HG03064 (cell line): Measurements from ENCODE around the gene TULP4.

Experiments used
- ATAC-seq: cut with Tn5 transposase; IDR thresholded peaks from one replicate; pipeline ENCODE4 v1.9.1; 2021; ENCODE audit warnings: low read depth; ENCODE audit not compliant: unreplicated experiment

Gene TULP4

DNA sequence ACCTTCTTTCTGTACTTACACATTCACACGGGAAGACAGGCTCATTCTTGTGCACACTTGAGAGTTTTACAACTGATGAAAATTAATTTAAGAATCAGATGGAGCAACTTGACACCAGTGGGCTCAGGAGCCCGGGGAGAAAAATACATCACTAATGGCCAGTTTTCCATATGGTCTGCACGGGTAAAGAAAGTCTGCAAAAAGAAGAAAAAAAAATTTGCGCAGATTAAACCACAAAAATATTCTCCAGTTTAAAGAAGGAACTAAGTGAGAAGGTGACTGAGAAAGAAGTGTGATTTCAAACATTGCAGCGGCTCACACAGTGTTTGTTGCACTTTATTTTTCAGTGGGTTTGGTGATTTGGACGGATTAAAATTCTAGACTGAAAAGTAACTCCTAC, at the start of gene TULP4:
Gene TULP4 (plus strand): TSS at position 301 of the 400 bp plus-strand sequence. CDS start 1,552 bp downstream, outside the sequence.
- ATAC-seq = no peak

GRCh38 chr6:158262755-158263154, 49.5 kb upstream of the TULP4 start:
- ATAC-seq = no peak

DNA sequence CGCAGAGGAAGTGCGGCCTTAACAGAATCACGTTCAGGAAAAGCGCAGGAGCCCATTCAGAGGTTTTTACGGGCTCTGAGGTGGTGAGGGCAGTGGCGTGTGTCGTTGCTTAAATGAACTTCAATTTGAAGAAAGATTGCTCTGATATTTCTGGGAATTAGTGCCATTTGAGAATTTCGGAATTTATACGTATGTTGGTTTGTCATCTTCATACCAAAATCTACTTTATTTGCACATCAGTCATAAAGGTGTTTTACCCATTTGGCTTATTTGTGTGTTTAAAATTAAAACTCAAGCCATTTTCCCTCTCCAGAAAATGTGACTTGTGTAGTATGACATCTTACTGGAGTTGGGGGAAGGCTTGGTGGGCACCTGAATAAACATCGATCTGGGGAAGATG, 48.1 kb upstream of the TULP4 start:
- ATAC-seq = no peak

- ATAC-seq = no peak
These were observed 46.1 kb upstream of the TULP4 start for GRCh38 chr6:158266131-158266530.

DNA sequence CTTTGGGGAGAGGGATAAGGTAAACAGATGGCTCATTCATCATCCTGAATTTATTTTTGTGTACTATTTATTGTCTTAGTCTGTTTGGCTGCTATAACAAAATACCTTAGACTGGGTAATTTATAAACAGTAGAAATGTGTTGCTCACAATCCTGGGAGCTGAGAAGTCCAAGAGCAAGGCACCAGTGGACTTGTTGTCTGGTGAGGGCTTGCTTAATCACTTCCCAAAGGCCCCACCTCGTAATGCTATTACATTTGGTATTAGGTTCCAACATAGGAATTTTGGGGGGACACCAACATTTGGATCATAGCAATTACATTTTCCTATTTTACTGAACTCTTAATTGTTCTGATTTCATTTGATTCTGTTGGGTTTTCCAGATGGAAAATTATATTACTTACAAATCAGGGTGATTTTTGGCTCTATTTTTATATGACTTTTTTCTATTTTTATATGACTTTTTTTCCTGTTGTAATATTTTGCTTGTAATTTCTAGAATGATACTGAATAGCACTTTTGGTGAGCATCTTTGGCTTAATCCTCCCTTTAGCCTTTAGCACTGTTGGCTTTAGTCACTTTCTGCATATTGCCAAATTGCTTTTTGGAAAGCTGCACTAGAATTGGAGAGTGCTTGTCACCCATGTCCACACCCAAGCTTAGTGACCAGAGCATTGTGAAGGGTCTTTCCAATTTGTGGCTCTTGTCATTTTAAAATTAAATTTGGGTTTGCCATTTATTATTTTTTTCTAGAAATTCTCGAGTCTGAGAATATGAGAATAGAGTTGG, 43.7 kb upstream of the TULP4 start:
- ATAC-seq = no peak

- no peak for ATAC-seq
These were observed 42.6 kb upstream of the TULP4 start for GRCh38 chr6:158269657-158270056.

DNA sequence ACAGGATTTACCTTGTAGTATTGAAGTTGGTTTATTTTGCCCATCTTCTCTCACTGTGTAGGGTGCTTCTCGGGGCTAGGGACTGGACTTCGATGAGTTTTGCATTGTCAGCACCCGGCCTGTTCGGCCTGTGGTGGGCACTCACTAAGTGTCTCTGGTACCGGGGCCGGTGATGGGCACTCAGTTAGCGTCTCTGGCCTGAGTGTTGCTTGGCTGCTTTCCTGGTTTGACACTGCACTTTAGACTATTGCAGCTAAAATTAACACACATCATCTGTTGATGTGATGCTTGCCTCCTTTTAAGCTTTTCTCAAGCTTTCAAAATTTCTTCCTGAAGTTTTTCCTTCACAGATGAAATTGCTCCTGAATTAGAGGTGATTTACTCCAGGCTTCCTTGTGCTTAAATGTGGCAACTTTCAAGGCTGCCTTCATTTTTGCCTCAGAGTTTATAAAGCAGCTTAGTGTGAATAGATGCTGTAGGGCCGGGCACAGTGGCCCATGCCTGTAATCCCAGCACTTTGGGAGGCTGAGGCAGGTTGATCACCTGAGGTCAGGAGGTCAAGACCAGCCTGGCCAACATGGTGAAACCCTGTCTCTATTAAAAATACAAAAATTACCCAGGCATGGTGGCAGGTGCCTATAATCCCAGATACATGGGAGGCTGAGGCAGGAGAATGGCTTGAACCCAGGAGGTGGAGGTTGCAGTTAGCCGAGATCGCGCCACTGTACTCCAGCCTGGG, 41.7 kb upstream of the TULP4 start:
- peak; percentile 7 for ATAC-seq

DNA sequence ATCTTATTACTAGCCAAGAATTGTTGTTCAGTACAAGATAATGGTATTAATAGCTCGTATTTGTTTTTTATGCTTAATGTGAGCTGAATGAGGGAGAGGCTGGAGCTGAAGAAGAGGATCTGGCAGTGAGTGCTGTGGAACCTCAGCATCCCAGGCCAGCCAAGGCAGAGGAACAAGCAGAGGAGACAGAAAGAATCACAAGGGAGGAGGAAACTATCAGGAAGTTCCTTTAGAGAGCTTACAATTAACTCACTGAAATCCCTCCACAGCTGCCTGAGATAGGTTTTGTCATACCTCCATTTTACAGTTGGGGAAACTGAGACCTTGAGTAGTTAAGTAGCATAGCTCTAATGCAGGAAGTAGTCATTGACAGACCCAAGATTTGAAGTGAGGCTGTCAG, 39.9 kb upstream of the TULP4 start:
- ATAC-seq = no peak

DNA sequence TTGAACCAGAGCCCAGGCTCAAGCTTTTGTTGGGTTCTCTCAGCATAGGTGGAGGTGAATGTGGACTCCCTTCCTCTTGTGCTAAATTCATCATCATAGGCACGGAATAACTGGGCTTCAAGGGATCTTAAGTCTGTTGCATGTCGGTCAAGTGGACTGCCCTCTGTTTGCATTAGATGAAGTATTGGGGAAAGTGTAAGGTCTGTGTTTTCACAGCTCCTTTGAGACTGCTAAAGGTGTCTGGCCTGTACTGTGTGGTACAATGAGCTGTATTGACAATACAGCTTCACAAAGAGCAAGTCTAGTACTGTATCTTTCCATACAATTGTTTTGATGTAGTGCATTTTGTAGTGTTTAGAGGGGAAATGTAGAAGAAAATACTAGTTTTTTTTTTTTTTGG, 34.3 kb upstream of the TULP4 start:
- ATAC-seq = no peak

DNA sequence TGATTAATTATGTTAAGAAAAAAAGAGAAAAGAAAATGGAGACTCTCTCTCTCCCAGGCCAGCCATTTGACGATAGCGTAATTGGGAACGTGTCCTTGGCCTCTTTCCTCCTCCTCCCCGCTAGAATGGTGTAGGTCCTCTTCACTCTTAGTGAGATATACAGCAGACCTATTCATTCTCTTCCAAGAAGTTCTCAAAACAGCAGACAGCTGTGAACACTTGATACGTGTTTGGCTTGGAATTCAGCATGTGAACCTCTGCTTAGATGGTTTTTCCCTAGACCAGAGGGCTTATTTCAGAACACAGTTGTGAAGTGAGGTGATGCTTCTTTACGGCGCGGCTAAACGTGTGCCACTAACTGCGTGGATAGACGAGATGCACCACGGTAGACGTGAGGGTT, 32.6 kb upstream of the TULP4 start:
- no peak for ATAC-seq

DNA sequence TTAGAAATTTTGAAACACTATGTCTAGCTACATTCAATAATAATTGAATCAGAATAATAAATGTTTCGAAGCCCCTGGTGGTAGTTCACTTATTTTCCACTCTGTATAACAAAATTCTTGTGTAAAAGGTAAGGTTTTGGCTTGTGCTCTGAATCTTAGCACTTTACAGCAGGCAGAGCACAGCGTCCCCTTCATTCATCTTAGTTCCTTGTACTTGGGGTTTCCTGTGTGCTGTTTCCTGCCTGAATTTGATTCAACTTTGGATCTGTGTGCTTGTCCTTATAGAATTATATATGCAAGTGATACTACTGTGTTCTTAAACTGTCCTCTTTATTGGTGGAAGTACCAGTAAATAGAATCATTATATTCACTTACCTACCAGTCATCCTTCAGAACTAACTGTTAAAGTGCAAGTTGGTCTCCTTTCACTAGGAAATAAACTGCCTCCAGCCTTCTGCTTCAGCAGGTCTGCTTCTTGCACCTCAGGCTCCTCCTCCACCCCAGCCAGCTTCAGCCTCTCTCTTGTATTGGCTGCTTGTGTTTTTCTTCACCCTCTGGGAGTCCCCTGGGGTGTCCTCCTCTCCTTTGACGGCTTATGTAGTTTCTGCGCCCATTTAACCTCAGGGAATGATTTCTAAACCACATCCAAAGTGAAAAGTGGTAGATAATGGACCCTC, 28.8 kb upstream of the TULP4 start:
- peak; percentile 47 for ATAC-seq

DNA sequence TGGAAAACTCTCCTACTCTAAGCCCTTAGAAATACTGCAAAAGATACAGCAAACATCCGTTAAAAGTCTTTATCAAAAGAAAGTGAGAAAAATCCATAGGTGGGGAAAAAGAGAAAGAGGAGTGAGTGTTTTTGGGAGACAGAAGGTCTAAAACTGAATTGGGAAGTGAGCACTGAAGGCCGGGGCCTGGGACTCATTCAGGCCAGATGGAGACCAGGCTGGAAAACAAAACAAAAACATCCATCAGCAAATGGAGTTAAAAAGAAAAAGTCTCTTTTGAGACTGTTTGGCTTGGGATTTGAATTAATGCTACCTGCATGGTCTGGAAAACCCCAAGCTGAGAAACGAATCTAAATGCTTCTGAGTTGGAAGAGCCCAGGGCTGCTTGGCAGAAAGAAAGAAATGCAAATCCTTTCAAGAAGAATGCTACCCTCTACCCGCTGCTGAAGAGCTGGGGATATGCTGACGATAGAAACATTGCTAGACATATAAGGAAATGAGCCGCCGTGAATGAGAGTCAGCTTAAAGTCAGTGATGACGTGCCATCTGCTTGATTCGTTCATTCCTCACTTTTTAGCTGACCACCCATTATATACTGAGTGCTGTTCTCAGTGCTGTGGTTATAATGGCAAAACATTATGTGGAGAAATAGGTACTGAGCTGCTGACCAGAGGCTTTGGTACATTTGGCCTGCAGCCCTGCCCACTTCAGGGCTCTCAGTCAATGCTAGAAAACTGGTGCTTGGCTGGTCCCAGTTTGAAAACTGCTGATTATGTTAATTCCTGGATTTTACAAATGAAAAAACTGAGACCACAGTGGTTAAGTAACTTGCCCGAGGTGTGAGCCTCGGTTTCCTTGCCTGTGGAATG, 28.0 kb upstream of the TULP4 start:
- ATAC-seq = no peak

GRCh38 chr6:158284876-158285655, 27.2 kb upstream of the TULP4 start:
- no peak for ATAC-seq

- no peak for ATAC-seq
These were observed 26.6 kb upstream of the TULP4 start for GRCh38 chr6:158285656-158286021.

- ATAC-seq = no peak
These were observed 25.9 kb upstream of the TULP4 start for GRCh38 chr6:158286413-158286812.

- ATAC-seq = no peak
These were observed 25.2 kb upstream of the TULP4 start for GRCh38 chr6:158287047-158287446.

DNA sequence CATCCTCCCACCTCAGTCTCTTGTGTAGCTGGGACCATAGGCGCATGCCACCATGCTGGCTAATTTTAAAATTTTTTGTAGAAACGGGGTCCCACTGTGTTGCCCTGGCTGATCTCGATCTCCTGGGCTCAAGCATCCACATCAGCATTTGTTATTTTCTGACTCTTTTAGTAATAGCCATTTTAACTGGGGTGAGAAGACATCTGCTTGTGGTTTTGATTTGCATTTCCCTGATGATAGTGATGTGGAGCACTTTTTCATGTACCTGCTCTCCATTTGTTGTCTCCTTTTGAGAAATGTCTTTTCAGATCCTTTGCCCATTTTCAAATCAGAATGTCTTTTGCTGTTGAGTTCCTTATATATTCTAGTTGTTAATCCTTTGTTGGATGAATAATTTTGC, 22.2 kb upstream of the TULP4 start:
- ATAC-seq = peak; percentile 71

DNA sequence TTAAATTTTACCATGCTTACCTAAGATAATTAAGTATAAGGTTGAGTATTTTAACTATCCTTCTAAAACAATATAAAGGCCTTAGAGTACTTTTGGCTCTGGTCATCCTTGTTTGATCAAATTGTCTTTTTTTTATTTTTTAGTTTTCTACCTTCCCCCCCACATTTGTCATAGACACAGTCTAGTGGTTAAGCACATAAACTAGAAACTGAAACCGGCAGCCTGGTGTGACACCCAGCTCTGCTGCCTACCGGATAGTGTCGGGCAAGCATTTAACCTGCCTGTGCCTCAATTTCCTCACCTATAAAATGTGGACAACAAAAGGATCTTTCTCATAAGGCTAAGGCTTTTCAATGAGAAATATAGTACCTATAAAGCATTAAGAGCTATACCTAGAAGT, 21.6 kb upstream of the TULP4 start:
- peak; percentile 78 for ATAC-seq

GRCh38 chr6:158292016-158292415, 20.2 kb upstream of the TULP4 start:
- ATAC-seq = no peak

GRCh38 chr6:158293122-158293521, 19.1 kb upstream of the TULP4 start:
- no peak for ATAC-seq
